ENCODE data around the gene PCARE.

GRCh38 chr2:29063056-29063455 lies 11.3 kb downstream of the PCARE start:
- TF ChIP-seq MAX (IDR thresholded peaks at IDR 0.05) (no peak), USF1 (IDR thresholded peaks at IDR 0.05) (no peak), CREB1 (IDR thresholded peaks at IDR 0.05; ENCODE audit: low read depth) (no peak), YY1 (IDR thresholded peaks at IDR 0.05; ENCODE audit: low read depth) (no peak)

All from Ishikawa (cell line).